Measurements from ENCODE around the gene KRTAP10-1.
"Not testable (repeated sequence)": the region's sequence is repeated elsewhere in the genome, so short reads cannot be mapped to it uniquely, and the experiment has no call there.

KRTAP10-1 gene

DNA sequence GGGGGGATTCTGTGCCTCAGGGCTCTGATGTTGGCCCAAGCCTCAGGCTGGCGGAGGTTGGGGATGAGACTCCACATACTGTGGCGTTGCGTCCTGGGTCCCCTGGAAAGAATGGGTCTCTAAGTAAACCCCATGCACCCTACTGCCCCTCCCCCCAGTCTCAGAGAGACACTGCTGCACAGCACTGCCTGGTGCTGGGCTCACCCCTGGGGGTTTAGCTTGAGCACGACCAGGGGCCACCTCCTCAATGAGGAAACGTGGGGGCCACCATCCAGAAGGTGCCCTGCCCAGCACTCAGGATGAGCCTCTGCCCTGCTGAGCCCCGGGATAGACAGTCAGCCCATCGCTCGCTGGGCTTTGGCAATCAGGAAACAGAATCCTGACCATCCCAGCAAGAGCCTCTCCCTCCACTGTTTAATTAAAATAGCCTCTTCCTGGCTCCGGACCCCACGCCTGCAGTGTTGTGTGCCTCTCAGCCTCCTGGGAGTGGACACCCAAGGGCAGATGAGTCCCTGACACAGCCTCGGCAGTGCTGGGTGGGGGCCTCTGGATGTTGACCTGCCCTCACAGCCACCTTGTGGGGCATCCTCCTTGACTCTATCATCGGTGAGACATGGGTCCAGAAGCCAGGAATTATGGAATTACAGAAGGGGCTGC is 30.0 kb upstream of the KRTAP10-1 start:
- no peak for DNase-seq

GRCh38 chr21:44568667-44569556 is 28.9 kb upstream of the KRTAP10-1 start:
- DNase-seq: peak; percentile 16

DNA sequence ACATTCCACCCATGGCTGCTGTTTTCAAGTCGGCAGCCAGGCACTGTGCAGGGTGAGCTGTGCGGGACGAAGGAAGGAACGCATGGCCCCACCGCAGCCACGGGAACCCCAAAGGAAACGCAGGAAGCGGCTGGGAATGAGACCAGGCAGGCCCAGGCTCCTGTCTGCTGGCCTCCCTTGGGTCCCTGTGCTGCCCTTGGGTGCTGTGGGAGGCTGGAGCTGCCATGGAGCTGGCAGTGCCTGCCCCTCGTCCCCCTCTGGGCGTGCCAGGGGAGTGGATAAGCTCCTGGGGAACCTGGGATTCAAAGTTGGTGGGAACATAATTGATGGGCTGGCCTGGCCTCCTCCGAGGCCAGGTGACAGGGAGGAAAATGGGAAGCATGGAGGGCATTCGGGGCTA is 28.3 kb upstream of the KRTAP10-1 start:
- no peak for DNase-seq

DNA sequence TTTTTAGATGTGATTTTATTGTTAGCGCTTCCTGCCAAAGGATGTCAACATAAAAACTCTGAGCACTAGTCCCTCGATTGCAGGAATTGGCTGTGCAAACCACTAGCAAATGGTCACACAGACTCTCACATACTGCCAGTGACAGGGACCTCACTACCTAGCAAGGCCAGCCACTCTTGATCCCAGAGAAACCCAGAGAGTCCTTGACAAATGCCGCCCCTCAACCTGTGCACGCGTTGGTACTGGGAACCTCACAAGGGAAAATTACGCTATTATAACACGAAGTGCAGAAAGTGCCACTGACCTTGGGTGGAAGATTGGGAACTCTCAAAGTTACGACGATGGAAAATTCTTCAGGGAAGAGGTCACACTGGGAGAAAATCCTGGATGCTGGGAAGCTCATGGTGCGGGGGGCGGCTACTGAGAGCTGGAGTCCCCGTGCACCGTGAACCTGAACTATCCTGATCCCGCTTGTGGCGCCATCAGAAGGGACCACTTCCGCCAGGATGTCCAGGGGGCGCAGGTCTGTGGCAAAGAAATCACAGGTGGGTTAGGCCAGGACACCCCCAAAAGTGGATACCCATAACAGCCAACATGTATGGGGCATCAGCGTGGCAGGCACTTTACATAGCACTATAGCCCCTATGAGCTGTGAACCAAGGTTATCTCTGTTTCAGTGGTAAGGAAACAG is 27.6 kb upstream of the KRTAP10-1 start:
- no peak for DNase-seq

- DNase-seq: no peak
Observed at GRCh38 chr21:44566403-44566802, 26.4 kb upstream of the KRTAP10-1 start.

- no peak for DNase-seq
Observed at GRCh38 chr21:44564886-44565598, 25.0 kb upstream of the KRTAP10-1 start.

- DNase-seq: no peak
Observed at GRCh38 chr21:44564099-44564498, 24.1 kb upstream of the KRTAP10-1 start.

DNA sequence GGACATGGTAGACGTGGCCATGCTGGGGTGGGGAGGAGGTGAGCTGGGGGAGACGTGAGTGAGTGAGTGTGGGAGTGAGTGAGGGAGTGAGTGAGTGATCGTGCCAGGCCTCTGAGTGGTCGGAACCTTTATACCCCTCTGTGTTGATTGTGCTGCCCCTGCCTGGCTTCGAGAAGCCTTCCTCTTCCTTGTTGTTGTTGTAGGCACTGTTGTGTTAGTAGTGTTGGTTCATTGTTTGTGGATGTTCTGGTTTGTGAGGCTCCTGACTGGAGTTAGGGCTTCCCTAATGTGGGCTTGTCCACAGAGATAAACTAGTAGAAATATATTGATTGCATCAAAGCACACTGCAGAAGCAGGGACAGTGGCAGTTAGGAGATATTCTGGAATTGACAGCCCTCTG is 18.7 kb upstream of the KRTAP10-1 start, which contains the start of gene KRTAP10-3:
Gene KRTAP10-3 (minus strand): TSS at position 101 of the 400 bp plus-strand sequence. CDS start 80 bp downstream, at position 21.
- no peak for DNase-seq

- not testable (repeated sequence) for DNase-seq
Observed at GRCh38 chr21:44558329-44558675, 18.3 kb upstream of the KRTAP10-1 start.

DNA sequence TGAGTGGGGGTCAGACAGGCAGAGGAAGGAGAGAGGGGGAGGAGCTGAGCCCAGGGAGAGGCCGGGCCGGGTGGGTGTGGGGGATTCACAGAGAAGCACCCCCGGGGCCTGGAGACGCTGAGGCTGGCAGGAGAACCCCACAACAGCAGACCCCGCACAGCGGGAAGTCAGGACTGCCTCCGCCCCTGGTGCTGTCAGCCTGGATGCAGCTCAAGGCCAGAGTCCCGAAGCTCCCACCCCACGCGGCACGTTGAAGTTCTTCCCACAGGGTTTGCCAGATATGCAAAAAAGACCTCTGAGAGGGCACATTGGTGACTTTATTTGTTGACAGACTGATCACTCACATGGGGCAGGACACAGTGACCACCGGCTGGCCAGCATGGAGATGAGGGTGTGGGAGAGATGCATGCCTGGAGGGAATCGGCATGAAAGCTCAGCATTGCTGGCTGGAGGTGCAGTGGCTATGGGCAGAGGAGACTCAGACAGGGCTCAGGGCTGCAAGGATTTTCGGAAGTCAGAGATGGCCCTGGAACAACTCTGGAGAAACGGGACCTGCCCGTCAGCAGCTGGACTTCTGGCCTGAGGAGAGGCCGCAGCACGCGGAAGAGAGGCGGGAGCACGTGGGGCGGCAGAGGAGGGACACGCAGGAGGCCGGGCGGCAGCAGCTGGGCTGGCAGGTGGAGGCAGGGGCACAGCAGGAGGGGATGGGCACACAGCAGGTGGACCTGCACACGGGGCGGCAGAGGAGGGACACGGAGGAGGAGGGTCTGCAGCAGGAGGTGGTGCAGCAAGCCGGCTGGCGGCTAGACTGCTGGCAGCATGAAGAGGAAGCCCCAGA is 17.7 kb upstream of the KRTAP10-1 start:
- DNase-seq: no peak

DNA sequence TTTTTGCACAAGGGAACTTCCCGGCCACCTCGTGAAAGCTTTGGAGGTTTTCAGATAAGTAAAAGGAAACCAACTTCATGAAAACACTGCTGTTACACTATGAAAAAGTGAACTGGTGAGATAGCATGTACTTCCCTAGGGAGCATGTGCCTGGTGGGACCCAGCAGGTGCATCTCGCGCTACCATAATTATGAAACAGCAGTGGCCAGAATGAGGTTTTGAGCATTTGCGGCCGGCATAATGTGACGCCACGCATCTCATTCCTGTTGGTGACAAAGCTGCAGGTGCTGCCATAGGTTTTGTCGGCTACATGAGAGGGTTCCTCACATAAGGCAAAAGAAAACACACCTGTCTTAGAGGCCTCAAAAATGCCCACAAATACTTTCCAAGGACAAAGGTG is 16.9 kb upstream of the KRTAP10-1 start:
- DNase-seq: no peak

DNA sequence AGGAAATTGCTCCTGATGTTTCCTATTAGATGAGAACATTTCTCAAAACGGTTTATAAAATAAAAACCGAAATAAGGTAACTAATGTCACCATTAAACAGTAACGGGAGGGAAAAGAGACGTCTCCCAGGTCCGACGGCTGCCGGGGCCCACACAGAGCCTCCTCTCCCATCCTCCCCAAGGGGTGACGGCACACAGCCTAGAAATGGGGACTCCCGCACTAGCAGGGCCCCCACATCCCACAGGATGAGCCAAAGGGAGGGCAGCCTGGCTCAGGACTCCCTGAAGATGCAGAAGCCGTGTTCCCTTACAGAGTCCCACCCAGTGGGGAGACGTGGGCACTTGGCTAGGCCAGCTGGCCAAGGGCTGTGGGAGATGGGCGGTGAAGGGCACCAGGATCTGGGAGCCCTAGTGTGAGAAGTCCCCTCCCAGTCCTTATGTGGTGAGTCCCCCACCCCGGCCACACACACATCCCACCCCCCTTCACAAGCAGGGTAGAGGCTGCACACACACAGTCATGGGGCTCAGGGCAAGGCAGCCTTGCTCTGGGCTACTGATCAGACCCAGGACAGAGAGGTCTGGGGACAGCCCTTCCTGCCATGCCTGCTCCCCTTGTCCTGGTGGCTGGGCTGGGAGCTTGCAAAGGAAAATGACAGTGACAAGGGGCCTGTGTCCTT is 15.3 kb upstream of the KRTAP10-1 start:
- DNase-seq: no peak

DNA sequence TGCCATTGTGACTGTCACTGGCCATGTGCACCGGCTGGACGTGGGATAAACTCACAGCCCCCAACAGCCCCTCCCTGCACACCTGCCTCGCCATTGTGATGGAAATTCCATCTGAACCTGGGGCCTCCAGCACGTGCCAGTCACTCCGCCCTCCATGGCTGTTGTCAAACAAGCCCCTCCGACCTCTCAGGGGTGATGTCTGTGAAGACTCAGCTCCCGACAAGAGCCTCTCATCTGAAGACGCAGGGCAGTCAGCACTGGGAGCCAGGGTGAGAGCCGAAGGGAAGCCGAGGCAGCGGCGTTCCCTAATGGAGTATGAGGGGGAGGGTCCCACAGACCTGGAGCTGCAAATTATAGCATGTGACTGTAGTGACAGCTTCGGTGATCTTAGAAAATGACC is 12.7 kb upstream of the KRTAP10-1 start:
- no peak for DNase-seq

- DNase-seq: no peak
Observed at GRCh38 chr21:44552136-44552535, 12.1 kb upstream of the KRTAP10-1 start.

- no peak for DNase-seq
Observed at GRCh38 chr21:44551340-44551961, 11.5 kb upstream of the KRTAP10-1 start, which contains the start of gene KRTAP10-2. TSS of gene KRTAP10-2 (minus strand) at chr21:44551505. CDS start at chr21:44551458, 47 bp downstream.

- DNase-seq: no peak
Observed at GRCh38 chr21:44550807-44551206, 10.8 kb upstream of the KRTAP10-1 start.

DNA sequence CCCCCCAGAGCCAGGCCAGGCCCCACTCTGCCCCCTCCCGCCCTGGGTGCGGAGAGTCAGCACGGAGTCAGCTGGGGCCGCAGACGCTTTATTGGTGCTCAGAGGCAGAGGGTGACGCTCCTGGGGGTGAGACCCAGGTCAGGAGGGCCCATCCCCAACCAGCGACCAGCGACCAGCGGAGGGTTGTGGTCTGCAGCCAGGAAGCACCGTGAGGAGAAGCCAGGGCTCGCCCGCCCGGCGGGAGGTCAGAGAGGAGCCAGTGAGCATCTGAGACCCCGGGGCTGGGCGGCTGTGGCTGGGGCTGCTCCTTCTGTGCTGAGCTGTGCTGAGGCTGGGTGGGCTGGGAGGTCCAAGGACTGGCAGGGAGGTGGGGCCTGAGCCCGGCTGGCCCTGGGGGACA is 10.3 kb upstream of the KRTAP10-1 start:
- not testable (repeated sequence) for DNase-seq

GRCh38 chr21:44549525-44550211 is 9.7 kb upstream of the KRTAP10-1 start:
- DNase-seq: no peak

- no peak for DNase-seq
Observed at GRCh38 chr21:44548922-44549321, 8.9 kb upstream of the KRTAP10-1 start.

GRCh38 chr21:44548381-44548780 is 8.4 kb upstream of the KRTAP10-1 start:
- DNase-seq: no peak

Data from fibroblast of skin of right biceps (primary cell).